Fibroblast of the conjunctiva (primary cell): Measurements from ENCODE around the gene TAF1B.
"Not testable (repeated sequence)": the region's sequence is repeated elsewhere in the genome, so short reads cannot be mapped to it uniquely, and the experiment has no call there.

Source experiments
- DNase-seq: peaks from one replicate; pipeline ENCODE4 v3.0.0-alpha.2; 2010; ENCODE audit warnings: low read depth

Gene TAF1B

GRCh38 chr2:9884436-9884835 is 41.2 kb downstream of the TAF1B start:
- DNase-seq: no peak

DNA sequence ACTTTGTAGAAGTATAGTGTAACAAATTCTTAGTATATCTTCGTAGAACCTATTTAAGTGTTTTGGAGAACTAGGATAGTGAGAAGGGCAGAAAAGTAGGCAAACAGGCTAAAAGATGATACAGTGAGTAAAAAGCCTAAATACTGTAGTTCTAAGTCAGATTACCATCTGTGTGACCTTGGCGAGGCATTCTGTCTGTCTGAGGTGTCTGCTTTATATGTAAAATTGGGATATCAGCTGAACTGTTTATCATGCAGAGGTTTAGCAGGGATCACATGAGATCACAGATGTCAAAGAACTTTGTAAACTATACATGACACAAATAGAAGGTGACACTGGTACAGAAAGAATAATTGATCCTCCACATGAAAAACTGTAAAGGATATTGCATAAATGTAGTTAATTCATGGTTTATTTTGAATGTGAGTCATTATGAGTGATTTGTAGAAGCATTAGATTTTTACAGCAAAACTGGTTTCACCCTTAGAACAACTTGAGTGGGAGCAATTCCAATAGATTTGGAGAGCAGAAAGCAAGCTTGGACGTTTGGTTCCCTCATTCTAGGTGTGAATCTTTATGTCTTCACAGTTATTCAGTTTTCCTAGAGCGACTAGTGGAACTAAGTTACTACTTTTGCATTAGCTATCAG is 41.9 kb downstream of the TAF1B start:
- no peak for DNase-seq

DNA sequence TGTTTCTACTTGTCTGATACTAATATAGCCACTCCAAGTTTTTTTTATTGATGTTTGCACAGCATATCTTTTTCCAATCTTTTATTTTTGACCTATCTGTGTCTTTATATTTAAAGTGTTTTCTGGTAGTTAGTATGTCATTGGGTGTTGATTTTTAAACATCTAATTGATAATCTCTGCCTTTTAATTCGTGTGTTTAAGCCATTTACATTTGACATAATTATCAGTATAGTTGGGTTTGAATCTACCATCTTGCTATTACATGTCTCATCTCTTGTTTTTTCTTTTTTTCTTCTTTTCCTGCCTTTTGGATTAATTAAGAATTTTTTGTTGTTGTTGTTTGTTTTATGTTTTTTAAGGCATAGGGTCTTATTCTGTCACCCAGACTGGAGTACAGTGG is 44.2 kb downstream of the TAF1B start:
- DNase-seq: no peak

DNA sequence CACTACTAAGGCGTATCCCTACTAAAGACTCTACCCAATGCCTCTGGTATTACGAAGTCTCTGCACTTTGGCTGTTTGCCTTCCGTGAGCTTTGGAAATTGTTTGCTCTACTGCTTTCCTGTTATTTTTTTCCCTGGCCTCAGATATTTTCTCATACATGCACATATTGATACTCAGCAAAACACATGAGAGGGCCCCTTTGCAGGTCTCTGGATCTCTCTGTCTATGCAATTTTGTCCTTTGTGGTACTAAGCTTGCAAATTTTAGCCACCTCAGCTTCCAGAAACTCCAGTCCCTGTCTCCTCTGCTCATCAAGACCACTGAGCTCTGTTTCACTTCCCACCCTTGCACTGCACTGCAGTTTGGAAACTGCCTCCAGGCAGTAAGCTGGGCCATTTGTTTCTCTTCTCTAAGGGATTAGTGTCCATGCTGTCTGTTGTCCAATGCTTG is 46.6 kb downstream of the TAF1B start:
- DNase-seq: no peak

GRCh38 chr2:9892236-9892635 is 49.0 kb downstream of the TAF1B start:
- no peak for DNase-seq

- DNase-seq: no peak
These were observed 52.7 kb downstream of the TAF1B start for GRCh38 chr2:9895669-9896590.

- peak; percentile 96 for DNase-seq
These were observed 54.1 kb downstream of the TAF1B start for GRCh38 chr2:9897331-9897737.

GRCh38 chr2:9897846-9898245 is 54.6 kb downstream of the TAF1B start:
- DNase-seq: no peak

GRCh38 chr2:9905413-9905812 is 62.1 kb downstream of the TAF1B start:
- no peak for DNase-seq

DNA sequence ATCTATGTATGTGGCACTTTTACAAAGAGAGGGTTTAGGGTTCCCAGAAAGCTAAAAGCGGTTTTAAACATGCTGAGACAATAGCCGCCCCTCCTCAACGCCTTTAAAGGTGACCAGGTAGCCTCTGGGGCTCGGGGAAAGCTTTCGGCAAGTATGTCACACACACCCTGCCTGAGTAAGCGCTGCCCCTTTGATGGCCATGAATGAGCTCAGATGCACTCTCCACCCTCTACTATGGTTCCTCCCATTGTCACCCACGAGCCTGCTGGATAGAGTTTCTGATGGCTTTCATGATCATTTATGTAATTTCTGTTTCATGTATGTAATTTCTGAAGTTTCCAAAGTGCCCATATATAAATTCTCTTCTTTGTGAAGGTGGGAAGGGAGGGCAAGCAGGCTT is 64.1 kb downstream of the TAF1B start:
- no peak for DNase-seq

DNA sequence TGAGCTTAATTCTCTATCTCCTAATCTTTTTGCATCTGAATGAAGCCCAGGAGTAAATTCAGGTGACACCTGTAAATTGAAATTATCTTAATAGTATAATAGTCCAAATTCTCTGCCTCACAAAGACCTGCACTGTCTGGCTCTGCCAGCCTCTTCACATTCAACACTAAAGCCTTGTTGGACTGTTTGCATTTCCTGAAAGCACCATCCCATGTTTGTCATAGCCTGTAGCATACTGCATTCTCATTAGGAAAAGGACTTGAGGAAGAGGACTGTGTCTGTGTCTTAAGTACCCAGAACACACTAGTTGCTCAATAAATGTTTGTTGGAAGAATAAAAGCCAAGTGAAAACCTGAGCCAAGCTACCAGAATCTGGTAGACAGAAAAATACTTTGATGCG is 65.4 kb downstream of the TAF1B start:
- no peak for DNase-seq

DNA sequence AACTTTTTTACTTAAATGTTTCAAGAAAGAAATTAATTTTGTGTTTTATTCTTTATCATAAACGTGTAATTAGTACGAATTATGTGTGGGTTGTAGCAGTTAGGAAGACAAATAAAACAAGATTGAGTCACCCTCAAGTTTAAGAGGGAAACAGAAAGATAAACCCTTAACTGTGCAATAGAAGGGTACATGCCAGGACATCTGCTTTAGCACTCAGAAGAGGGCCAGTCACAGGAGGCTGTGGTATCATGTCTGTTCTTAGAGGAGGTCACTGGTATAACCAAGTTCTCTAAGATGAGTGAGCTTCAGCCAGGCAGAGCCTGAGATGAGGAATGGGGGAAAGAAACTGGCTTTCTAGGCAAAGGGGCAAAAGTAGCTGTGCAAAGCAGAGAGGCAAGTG is 65.8 kb downstream of the TAF1B start:
- DNase-seq: no peak

DNA sequence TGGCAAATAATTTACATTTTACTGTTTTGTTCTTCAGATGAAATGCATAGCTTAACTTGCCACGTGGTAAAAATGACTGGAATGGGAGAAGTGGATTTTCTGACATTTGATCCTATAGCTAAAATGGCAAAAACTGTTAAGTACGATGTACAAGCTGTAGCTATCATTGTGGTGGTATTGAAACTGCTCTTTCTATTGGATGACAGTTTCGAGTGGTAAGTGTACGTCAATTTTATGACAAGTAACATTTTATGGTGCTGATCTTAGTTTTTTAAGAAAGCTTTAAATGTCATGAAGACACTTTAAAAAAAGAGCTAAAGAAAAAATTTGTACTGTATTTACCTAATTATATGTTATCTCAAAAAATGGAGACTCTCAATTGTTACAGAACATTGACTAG is 67.4 kb downstream of the TAF1B start:
- no peak for DNase-seq

GRCh38 chr2:9912468-9912867 is 69.2 kb downstream of the TAF1B start:
- no peak for DNase-seq

DNA sequence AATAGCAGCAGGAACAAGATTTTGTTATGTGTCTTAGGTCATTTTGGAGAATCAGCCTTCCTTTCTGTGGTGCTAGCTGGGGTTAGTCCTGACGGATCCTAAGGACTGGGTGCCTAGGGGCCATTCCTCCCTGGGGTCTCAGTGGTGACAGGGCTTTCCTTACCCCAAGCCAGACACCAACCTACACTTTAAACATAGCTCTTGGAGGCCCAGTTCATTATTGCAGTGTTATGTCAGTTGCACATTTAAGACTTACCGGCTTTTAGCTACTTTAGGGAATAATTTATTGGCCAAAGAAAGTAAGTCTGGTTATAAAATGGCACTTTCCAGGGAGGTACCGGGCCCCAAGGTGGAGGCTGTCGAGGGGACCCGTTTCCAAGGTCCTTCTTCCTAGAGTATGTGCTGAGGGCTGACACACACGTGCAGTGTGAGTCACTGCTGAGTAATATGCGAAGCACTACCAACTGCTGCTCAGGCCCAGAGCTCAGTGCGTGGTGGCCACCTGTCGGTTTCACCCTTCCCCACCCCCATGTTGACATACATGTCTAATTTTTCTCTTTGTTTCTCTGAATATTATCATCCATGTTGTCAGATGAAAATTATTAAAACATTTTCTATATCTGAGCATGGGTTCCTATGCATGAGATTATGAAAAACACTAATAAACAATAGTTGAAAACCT is 71.3 kb downstream of the TAF1B start:
- peak; percentile 55 for DNase-seq

- DNase-seq: no peak
These were observed 75.0 kb downstream of the TAF1B start for GRCh38 chr2:9918275-9918674.

- DNase-seq: no peak
These were observed 76.2 kb downstream of the TAF1B start for GRCh38 chr2:9919512-9919911.

GRCh38 chr2:9927020-9927419 is 83.7 kb downstream of the TAF1B start:
- DNase-seq: not testable (repeated sequence)

- no peak for DNase-seq
These were observed 94.0 kb downstream of the TAF1B start for GRCh38 chr2:9937258-9937657.

- DNase-seq: no peak
These were observed 94.7 kb downstream of the TAF1B start for GRCh38 chr2:9937968-9938367.

- no peak for DNase-seq
These were observed 96.6 kb downstream of the TAF1B start for GRCh38 chr2:9939587-9940485.
